ENCODE results near the gene WIPI1. TPM values are rescaled to one million over a fixed set of nuclear protein-coding genes. Genes with fewer than 3 reads are reported as not detected.
A peak's percentile ranks its signal among the peaks of the same experiment; 100 is the strongest.

The WIPI1 gene
- total and polyA plus RNA-seq, 2 of the 13 experiments (the other 11 are each of a cell fraction or from before 2014, with no cell fraction given): 29.4 to 141 TPM

DNA sequence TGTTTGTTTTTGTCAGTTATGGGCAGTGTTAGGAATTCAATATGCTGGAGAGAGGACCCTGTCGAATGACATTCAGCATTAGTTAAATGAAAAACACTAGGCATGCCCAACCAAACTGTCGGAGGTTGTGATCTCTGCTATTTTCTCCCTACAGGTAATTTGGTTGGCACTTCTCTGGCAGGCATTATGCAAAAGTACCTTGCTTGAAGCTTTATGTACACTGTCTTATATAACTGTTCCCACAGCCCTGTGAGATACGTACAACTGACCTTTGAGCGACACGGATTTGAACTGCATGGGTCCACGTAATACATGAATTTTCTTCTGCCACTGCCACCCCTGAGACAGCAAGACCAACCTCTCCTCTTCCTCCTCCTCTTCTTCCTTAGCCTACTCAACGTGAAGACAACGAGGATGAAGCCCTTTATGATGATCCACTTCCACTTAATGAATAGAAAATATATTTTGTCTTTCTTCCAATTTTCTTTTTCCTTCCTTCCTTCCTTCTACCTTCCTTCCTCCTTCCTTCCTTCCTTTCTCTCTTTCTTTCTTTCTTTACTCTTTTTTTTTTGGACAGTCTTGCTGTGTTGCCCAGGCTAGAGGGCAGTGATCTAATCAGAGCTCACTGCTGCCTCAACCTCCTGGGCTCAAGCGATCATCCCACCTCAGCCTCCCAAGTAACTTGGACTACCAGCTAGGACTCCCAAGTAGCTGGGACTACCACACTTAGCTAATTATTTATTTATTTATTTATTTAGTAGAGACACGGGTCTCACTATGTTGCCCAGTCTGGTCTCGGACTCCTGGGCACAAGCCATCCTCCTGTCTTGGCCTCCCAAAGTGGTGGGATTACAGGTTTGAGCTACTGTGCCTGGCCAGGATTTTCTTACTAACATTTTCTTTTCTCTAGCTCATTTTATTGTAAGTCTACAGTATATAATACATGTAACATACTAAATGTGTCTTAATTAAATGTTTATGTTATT lies 77.3 kb downstream of the WIPI1 start (continued):
- TF ChIP-seq RCOR2 (CRISPR knock-in tag; IDR thresholded peaks at IDR 0.05) (0 out of 2 replicates have a peak, but pooled peaks have one; percentile 17), ZNF510 (CRISPR knock-in tag; IDR thresholded peaks at IDR 0.05; ENCODE audit: low read depth) (0 out of 2 replicates have a peak, but pooled peaks have one; percentile 49), ZKSCAN5 (CRISPR knock-in tag; IDR thresholded peaks at IDR 0.05) (no peak), CREM (IDR thresholded peaks at IDR 0.05) (peak; percentile 69; the same call in 1 of the 2 replicates), CREM (CRISPR knock-in tag; IDR thresholded peaks at IDR 0.05) (no peak), RARA (CRISPR knock-in tag; IDR thresholded peaks at IDR 0.05) (peak; percentile 98), ZFP37 (CRISPR knock-in tag; IDR thresholded peaks at IDR 0.05; ENCODE audit: borderline replicate concordance) (no peak), ZSCAN9 (CRISPR knock-in tag; IDR thresholded peaks at IDR 0.05; ENCODE audit: borderline replicate concordance) (peak; percentile 76; the same call in 1 of the 2 replicates), RFX3 (CRISPR knock-in tag; IDR thresholded peaks at IDR 0.05) (no peak), FOXC1 (CRISPR knock-in tag; IDR thresholded peaks at IDR 0.05; ENCODE audit: borderline replicate concordance) (no peak), MIER3 (CRISPR knock-in tag; IDR thresholded peaks at IDR 0.05; ENCODE audit: borderline replicate concordance) (peak; percentile 88; the same call in 1 of the 2 replicates), ZMYM3 (CRISPR knock-in tag; IDR thresholded peaks at IDR 0.05) (no peak; the same call in none of the 2 replicates), TEAD2 (CRISPR knock-in tag; IDR thresholded peaks at IDR 0.05) (no peak), SIX1 (CRISPR knock-in tag; IDR thresholded peaks at IDR 0.05; ENCODE audit: borderline replicate concordance) (peak; percentile 61; the same call in 1 of the 2 replicates), STAG1 (CRISPR knock-in tag; IDR thresholded peaks at IDR 0.05) (no peak), NAIF1 (CRISPR knock-in tag; IDR thresholded peaks at IDR 0.05; ENCODE audit: borderline replicate concordance) (no peak), HOXA3 (CRISPR knock-in tag; IDR thresholded peaks at IDR 0.05) (peak; percentile 49; the same call in 1 of the 2 replicates), ZNF264 (CRISPR knock-in tag; IDR thresholded peaks at IDR 0.05) (no peak), ZNF546 (CRISPR knock-in tag; conservative IDR thresholded peaks at IDR 0.05) (no peak), ZNF724P (CRISPR knock-in tag; IDR thresholded peaks at IDR 0.05; ENCODE audit: borderline replicate concordance) (no peak), NBN (conservative IDR thresholded peaks at IDR 0.05) (no peak), GATAD1 (CRISPR knock-in tag; IDR thresholded peaks at IDR 0.05) (peak; percentile 28; the same call in 1 of the 2 replicates), LCORL (IDR thresholded peaks at IDR 0.05) (no peak), LCORL (CRISPR knock-in tag; IDR thresholded peaks at IDR 0.05) (peak; percentile 57), HMG20B (CRISPR knock-in tag; conservative IDR thresholded peaks at IDR 0.05) (no peak)
- TF ChIP-seq, protein P1, sequence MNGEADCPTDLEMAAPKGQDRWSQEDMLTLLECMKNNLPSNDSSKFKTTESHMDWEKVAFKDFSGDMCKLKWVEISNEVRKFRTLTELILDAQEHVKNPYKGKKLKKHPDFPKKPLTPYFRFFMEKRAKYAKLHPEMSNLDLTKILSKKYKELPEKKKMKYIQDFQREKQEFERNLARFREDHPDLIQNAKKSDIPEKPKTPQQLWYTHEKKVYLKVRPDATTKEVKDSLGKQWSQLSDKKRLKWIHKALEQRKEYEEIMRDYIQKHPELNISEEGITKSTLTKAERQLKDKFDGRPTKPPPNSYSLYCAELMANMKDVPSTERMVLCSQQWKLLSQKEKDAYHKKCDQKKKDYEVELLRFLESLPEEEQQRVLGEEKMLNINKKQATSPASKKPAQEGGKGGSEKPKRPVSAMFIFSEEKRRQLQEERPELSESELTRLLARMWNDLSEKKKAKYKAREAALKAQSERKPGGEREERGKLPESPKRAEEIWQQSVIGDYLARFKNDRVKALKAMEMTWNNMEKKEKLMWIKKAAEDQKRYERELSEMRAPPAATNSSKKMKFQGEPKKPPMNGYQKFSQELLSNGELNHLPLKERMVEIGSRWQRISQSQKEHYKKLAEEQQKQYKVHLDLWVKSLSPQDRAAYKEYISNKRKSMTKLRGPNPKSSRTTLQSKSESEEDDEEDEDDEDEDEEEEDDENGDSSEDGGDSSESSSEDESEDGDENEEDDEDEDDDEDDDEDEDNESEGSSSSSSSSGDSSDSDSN (CRISPR knock-in tag; IDR thresholded peaks at IDR 0.05): no peak
- TF ChIP-seq, protein P2, sequence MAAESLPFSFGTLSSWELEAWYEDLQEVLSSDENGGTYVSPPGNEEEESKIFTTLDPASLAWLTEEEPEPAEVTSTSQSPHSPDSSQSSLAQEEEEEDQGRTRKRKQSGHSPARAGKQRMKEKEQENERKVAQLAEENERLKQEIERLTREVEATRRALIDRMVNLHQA (CRISPR knock-in tag; IDR thresholded peaks at IDR 0.05): no peak
- TF ChIP-seq, protein P3, sequence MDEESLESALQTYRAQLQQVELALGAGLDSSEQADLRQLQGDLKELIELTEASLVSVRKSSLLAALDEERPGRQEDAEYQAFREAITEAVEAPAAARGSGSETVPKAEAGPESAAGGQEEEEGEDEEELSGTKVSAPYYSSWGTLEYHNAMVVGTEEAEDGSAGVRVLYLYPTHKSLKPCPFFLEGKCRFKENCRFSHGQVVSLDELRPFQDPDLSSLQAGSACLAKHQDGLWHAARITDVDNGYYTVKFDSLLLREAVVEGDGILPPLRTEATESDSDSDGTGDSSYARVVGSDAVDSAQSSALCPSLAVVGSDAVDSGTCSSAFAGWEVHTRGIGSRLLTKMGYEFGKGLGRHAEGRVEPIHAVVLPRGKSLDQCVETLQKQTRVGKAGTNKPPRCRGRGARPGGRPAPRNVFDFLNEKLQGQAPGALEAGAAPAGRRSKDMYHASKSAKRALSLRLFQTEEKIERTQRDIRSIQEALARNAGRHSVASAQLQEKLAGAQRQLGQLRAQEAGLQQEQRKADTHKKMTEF (CRISPR knock-in tag; IDR thresholded peaks at IDR 0.05): peak; percentile 74
- TF ChIP-seq, protein P4, sequence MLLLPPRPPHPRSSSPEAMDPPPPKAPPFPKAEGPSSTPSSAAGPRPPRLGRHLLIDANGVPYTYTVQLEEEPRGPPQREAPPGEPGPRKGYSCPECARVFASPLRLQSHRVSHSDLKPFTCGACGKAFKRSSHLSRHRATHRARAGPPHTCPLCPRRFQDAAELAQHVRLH (CRISPR knock-in tag; IDR thresholded peaks at IDR 0.05; ENCODE audit: borderline replicate concordance, low read depth): 0 out of 2 replicates have a peak, but pooled peaks have one; percentile 44

All from HepG2 (cell line).